Muscle layer of duodenum (tissue), 2 donors: ENCODE results near the gene OTOP2.

Source experiments
- H3K27ac ChIP-seq: one replicate; pipeline ENCODE4 v1.7.0; 2013; ENCODE audit warnings: mild to moderate bottlenecking, low read length
- H3K27me3 ChIP-seq: one replicate; pipeline ENCODE4 v1.7.0; 2013; ENCODE audit warnings: low read depth, mild to moderate bottlenecking, control low read depth, low read length
- H3K36me3 ChIP-seq, 2 donors: one replicate each; pipeline ENCODE4 v1.7.0; 2013; ENCODE audit warnings: low read length in 2 of 2, control low read depth in 1 of 2, mild to moderate bottlenecking in 1 of 2; ENCODE audit not compliant: insufficient read depth in 2 of 2, control insufficient read depth in 1 of 2
- H3K4me1 ChIP-seq, 2 donors: one replicate each; pipeline ENCODE4 v1.7.0; 2013; ENCODE audit warnings: low read length in 2 of 2, mild to moderate bottlenecking in 2 of 2, control low read depth in 1 of 2, moderate library complexity in 1 of 2; ENCODE audit not compliant: insufficient read depth in 2 of 2, control insufficient read depth in 1 of 2
- H3K4me3 ChIP-seq, 2 donors: one replicate each; pipeline ENCODE4 v1.7.0; 2013; ENCODE audit warnings: low read length in 2 of 2, low read depth in 1 of 2, mild to moderate bottlenecking in 1 of 2
- H3K9me3 ChIP-seq, 2 donors: one replicate each; pipeline ENCODE4 v1.7.0; 2013; ENCODE audit warnings: low read length in 2 of 2, control low read depth in 1 of 2, mild to moderate bottlenecking in 1 of 2; ENCODE audit not compliant: control insufficient read depth in 1 of 2
- donor health status: healthy.

OTOP2 gene, protein sequence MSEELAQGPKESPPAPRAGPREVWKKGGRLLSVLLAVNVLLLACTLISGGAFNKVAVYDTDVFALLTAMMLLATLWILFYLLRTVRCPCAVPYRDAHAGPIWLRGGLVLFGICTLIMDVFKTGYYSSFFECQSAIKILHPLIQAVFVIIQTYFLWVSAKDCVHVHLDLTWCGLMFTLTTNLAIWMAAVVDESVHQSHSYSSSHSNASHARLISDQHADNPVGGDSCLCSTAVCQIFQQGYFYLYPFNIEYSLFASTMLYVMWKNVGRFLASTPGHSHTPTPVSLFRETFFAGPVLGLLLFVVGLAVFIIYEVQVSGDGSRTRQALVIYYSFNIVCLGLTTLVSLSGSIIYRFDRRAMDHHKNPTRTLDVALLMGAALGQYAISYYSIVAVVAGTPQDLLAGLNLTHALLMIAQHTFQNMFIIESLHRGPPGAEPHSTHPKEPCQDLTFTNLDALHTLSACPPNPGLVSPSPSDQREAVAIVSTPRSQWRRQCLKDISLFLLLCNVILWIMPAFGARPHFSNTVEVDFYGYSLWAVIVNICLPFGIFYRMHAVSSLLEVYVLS

DNA sequence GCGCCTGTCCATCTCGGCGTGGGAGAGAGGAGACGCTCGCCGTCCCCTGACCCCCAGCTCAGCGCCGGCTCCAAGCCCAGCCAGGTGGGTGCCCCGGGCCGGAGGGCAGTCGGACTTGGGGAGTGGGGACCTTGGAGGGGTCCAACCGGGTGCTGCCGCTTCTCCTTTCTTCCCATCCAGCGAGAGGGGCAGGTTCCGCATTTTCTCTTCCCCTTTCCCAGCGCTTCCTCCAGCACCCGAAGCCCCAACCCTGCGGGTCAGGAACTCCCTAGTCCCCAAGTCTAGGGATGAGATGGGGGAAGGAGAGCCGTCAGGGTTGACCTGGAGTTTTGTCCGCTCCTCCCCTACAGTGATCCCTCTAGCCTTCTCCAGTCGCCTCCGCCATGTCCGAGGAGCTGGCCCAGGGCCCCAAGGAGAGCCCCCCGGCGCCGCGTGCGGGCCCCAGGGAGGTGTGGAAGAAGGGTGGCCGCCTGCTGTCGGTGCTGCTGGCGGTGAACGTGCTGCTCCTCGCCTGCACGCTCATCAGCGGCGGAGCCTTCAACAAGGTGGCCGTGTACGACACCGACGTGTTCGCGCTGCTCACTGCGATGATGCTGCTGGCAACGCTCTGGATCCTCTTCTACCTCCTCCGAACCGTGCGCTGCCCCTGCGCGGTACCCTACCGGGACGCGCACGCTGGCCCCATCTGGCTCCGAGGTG lies at the start of gene OTOP2:
Gene OTOP2, plus strand, starts transcription at position 24 of the 699 bp plus-strand sequence. Its CDS starts 360 bp downstream, at position 384.
- Histone ChIP-seq H3K36me3 (no peaks in the 10 kb centered on the region), H3K4me3 (peak within 1 kb of the TSS in 1 of 2 donors; percentile 46), H3K4me1 (peaks cover 0 to 24% of the 10 kb centered on the region in 2 donors), H3K9me3 (no peaks in the 10 kb centered on the region), H3K27ac (no peak within 1 kb of the TSS), H3K27me3 (peaks cover 45% of the 10 kb centered on the region)

- H3K4me3 ChIP-seq: no peak overlapping the region
- H3K9me3 ChIP-seq: no peaks in the 10 kb centered on the region
- H3K36me3 ChIP-seq: no peaks in the 10 kb centered on the region
- no peaks in the 10 kb centered on the region for H3K27me3 ChIP-seq
- H3K27ac ChIP-seq: no peak overlapping the region
- H3K4me1 ChIP-seq: peaks cover 11 to 21% of the 10 kb centered on the region in 2 donors
These were observed 49.4 kb upstream of the OTOP2 start for GRCh38 chr17:74874615-74875037.

DNA sequence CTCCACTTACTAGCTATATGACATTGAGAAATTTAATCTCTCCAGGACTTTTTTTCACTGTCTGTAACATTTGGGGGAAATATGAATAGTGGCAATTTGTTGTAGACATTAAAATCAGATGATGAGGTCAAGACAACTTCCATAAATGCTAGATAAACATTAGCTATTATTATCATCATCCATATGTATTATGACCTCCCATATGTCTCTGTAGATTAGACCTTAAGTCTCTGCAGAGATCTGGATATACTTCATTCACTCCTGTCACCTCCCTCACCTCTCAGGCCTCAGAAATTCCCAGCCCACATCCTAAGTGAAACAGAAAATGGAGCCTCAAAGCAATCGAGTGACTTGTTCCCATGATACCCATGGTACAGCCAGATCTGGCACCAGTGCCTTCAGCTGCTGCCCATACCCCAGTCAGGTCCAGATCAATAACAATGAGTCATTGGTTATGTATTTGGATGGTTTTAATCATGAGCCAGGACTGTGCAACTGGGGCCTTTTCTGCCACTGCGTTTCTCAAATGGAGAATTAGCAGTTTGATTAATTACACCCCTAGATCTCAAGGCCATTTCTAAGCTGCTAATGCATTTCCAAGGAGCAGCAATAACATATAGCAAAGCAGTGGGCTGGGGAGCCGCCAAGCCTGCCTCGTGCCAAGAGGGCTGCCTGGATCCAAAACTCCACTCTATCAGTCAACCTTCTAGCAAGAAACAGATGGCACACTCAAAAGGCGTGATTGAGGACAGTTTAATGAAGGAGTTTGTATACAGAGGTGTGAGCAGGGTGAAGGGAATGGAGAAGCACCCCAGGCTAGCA lies 48.7 kb upstream of the OTOP2 start:
- no peaks in the 10 kb centered on the region for H3K36me3 ChIP-seq
- H3K27ac ChIP-seq: no peak overlapping the region
- peaks cover 11 to 21% of the 10 kb centered on the region in 2 donors for H3K4me1 ChIP-seq
- H3K4me3 ChIP-seq: no peak overlapping the region
- H3K9me3 ChIP-seq: no peaks in the 10 kb centered on the region
- H3K27me3 ChIP-seq: no peaks in the 10 kb centered on the region

- no peak overlapping the region for H3K27ac ChIP-seq
- H3K27me3 ChIP-seq: no peaks in the 10 kb centered on the region
- no peak overlapping the region for H3K4me3 ChIP-seq
- H3K4me1 ChIP-seq: peaks cover 11 to 20% of the 10 kb centered on the region in 2 donors
- H3K9me3 ChIP-seq: no peaks in the 10 kb centered on the region
- no peaks in the 10 kb centered on the region for H3K36me3 ChIP-seq
These were observed 48.0 kb upstream of the OTOP2 start for GRCh38 chr17:74875977-74876593.

DNA sequence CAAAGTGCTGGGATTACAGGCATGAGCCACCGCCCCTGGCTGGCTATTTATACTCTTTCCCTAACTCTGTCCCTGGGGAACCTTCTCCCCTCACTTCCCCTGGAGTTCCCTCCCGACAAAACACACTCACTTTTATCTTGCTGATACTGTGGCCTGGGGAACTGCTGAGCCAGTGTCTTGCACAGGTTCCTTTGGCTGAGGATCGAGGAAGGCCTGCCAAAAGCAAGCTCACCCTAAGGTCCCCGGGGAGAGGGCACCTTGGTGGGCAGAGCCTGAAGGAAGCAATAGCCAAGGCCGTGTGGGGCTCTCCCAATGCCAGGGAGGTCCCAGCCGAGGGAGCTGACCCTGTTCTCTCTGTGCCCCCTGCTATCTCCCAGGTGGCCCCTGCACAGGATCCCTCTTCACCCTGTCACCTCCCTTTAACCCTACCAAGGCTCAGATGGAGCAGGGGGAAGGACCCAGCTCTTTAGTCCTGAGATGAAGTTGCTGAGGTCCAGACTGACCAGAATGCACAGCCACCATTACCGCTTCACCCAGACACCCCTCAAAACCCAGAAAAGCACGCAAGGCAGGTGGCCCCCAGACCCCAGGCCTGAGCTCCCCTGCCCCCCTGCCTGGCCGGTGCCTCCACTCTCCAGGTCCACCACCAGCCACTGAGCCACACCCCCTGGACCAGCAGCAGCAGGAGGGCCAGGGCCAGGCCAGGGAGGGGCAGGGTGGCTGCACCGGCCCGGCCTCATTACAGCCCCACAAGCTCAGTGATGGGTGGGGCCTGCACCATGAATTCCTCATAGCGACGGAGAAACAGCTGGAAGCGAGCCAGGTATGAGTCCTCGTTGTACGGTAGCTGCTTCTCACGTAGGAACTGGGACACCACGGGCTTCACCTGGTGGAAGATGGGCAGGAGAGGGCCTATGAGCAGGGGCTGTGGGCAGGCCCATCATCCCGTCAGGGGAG lies 46.2 kb upstream of the OTOP2 start:
- Histone ChIP-seq H3K4me1 (peaks cover 6% of the 10 kb centered on the region in 2 donors), H3K4me3 (no peak overlapping the region), H3K36me3 (no peaks in the 10 kb centered on the region), H3K27me3 (no peaks in the 10 kb centered on the region), H3K9me3 (no peaks in the 10 kb centered on the region), H3K27ac (no peak overlapping the region)

GRCh38 chr17:74878658-74879057 lies 45.4 kb upstream of the OTOP2 start:
- H3K27ac ChIP-seq: no peak overlapping the region
- H3K4me3 ChIP-seq: no peak overlapping the region
- no peaks in the 10 kb centered on the region for H3K27me3 ChIP-seq
- no peaks in the 10 kb centered on the region for H3K36me3 ChIP-seq
- H3K9me3 ChIP-seq: no peaks in the 10 kb centered on the region
- peaks cover 5 to 6% of the 10 kb centered on the region in 2 donors for H3K4me1 ChIP-seq

- Histone ChIP-seq H3K9me3 (no peaks in the 10 kb centered on the region), H3K4me3 (no peak overlapping the region), H3K27ac (no peak overlapping the region), H3K4me1 (no peaks in the 10 kb centered on the region), H3K27me3 (no peaks in the 10 kb centered on the region), H3K36me3 (no peaks in the 10 kb centered on the region)
These were observed 44.8 kb upstream of the OTOP2 start for GRCh38 chr17:74879308-74879707.

- Histone ChIP-seq H3K36me3 (no peaks in the 10 kb centered on the region), H3K4me1 (no peaks in the 10 kb centered on the region), H3K27me3 (peaks cover 3% of the 10 kb centered on the region), H3K4me3 (no peak overlapping the region), H3K9me3 (no peaks in the 10 kb centered on the region), H3K27ac (no peak overlapping the region)
These were observed 43.0 kb upstream of the OTOP2 start for GRCh38 chr17:74881073-74881472.

DNA sequence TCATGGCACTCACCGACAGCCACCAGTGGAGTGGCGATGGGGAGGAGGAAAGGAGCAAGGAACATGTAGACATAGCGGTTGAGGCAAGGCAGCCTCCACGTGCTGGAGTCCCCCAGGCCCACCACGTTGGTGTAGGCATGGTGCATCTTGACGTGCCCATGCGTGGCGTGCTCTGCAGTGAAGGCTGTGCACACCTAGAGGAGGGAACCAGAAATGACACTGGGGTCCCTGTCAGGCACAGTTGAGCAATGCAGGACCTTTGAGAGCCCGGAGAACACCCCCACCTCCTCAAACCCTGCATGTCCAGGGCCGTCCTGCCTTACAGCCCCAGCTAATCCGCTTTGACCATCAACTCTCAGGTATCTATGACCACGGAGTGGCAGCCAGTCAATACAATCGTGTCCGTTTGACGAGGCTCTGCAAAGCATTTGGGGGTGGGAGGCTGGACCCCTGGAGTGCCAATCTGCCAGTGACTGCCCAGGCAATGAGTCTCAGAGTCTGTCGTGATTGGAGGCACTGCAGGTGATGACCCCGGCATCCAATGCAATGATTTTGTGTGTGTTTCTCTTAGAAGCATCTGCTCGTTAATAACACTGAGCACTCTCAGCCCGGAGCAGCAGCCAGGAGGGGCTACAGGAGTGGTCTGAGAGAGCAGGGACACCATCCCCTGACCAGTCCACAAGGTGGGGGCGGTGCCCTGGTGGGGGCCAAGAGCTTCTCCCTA lies 41.4 kb upstream of the OTOP2 start:
- Histone ChIP-seq H3K36me3 (no peaks in the 10 kb centered on the region), H3K4me3 (no peak overlapping the region), H3K4me1 (no peaks in the 10 kb centered on the region), H3K27me3 (peaks cover 3% of the 10 kb centered on the region), H3K9me3 (no peaks in the 10 kb centered on the region), H3K27ac (no peak overlapping the region)
